ENCODE results near the gene RNF169.
A peak's percentile ranks its signal among the peaks of the same experiment; 100 is the strongest.

Gene RNF169

DNA sequence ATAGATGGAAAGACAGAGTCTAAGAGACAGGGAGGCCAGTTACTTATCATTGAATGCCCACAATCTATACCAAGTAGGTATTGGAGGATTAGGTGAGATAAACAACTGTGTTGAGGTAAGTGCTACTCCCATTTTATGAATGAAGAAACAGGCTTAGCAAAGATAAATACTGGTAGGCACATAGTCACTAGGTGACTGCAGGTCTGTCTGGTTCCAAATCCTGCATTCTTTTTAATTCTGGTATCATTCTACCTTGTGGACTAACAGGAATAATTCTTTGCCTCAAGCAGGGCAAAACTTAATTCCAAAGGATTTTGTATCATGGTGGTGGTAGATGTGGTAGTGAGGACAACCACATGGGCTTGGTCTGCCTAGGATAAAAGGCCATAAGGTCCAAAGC, 28.4 kb downstream of the RNF169 start:
- H3K4me3 ChIP-seq (ENCODE audit: control insufficient read depth, low read depth, low read length) = no peak overlapping the region
- no peak for DNase-seq (ENCODE audit: low read depth)
- TF ChIP-seq, protein P1, sequence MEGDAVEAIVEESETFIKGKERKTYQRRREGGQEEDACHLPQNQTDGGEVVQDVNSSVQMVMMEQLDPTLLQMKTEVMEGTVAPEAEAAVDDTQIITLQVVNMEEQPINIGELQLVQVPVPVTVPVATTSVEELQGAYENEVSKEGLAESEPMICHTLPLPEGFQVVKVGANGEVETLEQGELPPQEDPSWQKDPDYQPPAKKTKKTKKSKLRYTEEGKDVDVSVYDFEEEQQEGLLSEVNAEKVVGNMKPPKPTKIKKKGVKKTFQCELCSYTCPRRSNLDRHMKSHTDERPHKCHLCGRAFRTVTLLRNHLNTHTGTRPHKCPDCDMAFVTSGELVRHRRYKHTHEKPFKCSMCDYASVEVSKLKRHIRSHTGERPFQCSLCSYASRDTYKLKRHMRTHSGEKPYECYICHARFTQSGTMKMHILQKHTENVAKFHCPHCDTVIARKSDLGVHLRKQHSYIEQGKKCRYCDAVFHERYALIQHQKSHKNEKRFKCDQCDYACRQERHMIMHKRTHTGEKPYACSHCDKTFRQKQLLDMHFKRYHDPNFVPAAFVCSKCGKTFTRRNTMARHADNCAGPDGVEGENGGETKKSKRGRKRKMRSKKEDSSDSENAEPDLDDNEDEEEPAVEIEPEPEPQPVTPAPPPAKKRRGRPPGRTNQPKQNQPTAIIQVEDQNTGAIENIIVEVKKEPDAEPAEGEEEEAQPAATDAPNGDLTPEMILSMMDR (IDR thresholded peaks at IDR 0.05; ENCODE audit: control insufficient read depth, insufficient read depth, low read depth, low read length, missing control alignments) = no peak

DNA sequence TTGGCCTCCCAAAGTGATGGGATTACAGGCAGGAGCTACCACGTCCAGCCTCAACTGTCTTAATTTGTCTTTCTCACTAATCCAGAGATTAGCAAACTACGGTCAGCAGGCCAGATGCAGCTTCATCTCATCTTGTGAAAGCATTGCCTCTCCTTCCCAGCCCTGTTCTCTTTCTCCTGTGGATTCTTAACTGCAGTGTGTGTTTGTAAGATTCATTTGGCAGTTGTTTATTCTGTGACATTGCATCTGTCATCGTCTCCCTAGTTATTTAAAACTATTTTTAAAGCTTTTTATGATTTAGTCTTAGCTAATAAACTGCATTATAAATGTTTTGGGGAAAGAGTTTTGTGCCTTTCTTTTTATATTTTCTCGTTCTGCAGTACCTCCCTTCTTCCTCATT, 29.2 kb downstream of the RNF169 start:
- no peak overlapping the region for H3K4me3 ChIP-seq (ENCODE audit: control insufficient read depth, low read depth, low read length)
- DNase-seq (ENCODE audit: low read depth) = no peak
- TF ChIP-seq, protein P1 (IDR thresholded peaks at IDR 0.05; ENCODE audit: control insufficient read depth, insufficient read depth, low read depth, low read length, missing control alignments) = no peak

DNA sequence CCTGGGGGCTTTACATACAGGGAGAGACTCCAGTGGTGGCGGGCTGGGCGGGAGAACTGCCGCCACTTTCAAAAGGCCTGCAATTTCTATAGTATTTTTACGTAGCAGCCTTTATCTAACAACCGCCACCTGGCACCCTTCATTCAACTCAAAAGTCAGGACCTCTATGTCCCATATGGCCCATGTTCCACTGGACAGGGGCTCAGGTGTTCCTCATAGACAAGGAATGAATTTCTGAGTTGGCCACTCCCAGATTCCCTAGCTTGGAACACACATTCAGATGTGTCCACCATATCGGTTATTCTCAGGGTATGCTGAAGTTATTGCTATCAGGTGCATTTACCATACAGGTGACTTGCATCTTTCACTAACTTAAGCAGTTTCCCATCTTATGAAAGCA, 29.9 kb downstream of the RNF169 start:
- no peak for DNase-seq (ENCODE audit: low read depth)
- H3K4me3 ChIP-seq (ENCODE audit: control insufficient read depth, low read depth, low read length) = no peak overlapping the region
- TF ChIP-seq, protein P1 (IDR thresholded peaks at IDR 0.05; ENCODE audit: control insufficient read depth, insufficient read depth, low read depth, low read length, missing control alignments) = no peak

DNA sequence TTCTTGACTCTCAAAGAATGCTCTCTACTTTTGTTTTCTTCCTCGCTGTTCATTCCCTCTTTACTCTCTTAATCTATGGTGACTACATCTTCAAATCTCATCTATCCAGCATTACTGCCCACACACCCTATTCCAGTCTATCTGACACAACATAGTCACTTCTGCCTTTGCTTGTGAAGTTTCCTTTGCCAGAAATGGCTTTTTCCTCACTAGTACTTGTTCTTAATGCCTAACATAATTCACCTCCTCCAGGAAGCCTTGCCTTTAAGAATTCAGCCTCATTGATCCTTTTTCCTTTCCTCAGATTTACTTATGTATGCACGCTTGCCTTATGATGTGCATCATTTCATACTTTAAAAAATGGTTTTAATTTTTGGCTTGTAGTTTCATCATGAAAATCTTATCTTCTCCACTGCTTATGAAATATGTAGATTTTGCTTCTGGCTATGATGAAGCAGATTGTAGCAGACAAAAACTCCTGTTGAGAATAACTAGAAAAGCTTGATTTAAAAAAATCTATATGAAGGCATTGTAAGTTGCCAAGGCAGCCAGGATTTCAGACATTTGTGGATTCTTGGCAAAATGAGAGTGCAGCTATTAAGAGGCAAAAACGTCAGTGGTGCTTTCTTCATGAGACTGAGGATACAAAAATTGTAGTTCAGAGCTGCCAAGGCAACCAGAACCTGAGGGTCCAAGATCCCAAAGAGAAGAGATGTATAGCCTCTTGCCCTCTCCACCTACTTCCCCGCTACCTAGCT, 31.8 kb downstream of the RNF169 start:
- no peak for DNase-seq (ENCODE audit: low read depth)
- TF ChIP-seq, protein P1 (IDR thresholded peaks at IDR 0.05; ENCODE audit: control insufficient read depth, insufficient read depth, low read depth, low read length, missing control alignments) = no peak
- H3K4me3 ChIP-seq (ENCODE audit: control insufficient read depth, low read depth, low read length) = no peak overlapping the region

DNA sequence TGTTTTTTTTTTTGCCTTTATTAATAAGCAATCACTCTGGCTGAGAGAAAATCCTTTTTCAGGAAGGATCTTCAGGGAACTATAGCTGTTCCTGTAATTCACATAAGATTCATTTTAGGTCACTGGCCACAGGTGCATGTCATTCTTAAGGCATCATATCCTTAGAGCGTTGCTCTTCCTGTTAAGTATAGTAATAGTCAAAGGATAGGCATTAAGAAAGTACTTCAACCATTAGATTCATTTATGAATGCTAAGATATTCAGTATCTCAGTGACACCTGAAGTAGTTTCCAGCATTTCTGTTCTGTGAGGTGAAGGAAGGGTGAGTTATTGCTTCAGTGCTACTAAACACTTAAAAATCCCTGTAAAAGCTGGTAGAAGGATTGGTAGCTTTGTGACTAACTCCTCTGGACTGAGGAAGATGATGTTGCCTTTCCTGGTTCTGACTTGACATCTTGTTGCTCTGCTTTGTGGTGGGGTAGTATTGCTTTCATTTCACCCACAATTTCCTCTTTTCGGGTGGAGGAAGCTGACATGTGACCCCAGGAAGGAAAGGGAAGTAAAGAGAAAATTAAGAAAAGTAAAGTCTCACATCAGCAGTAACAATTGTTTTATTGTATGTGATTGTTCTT, 34.7 kb downstream of the RNF169 start:
- peak; percentile 35 for DNase-seq (ENCODE audit: low read depth)
- TF ChIP-seq, protein P1 (IDR thresholded peaks at IDR 0.05; ENCODE audit: control insufficient read depth, insufficient read depth, low read depth, low read length, missing control alignments) = no peak
- H3K4me3 ChIP-seq (ENCODE audit: control insufficient read depth, low read depth, low read length) = no peak overlapping the region

DNA sequence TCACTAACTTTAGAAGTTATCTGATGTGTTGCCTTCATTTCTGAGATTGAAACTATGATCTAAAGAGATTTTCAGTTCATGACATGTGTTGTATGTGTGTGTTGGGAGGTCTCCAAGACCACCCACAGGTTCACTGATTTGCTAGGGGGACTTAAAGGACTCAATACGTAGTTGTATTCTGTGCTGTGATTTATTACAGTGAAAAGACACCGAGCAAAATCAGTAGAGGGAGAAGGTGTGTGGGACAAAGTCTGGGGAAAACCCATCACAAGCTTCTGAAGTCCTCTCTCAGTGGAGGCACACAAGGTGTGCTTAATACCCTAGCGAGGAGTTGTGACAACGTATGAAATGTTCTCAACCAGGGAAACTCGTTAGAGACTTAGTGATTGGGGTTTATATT, 35.6 kb downstream of the RNF169 start:
- no peak overlapping the region for H3K4me3 ChIP-seq (ENCODE audit: control insufficient read depth, low read depth, low read length)
- no peak for DNase-seq (ENCODE audit: low read depth)

More for the DNA sequence above, 35.6 kb downstream of the RNF169 start:
- TF ChIP-seq, protein P1 (IDR thresholded peaks at IDR 0.05; ENCODE audit: control insufficient read depth, insufficient read depth, low read depth, low read length, missing control alignments) = no peak
